Daoy (cell line): Measurements from ENCODE around the gene PDE1C. TPM values are rescaled to one million over a fixed set of nuclear protein-coding genes. Genes with fewer than 3 reads are reported as not detected.

Experiments used
- DNase-seq: peaks from one replicate; pipeline ENCODE4 v3.0.0-alpha.2; 2015; ENCODE audit warnings: low read depth
- total RNA-seq: library from RNA; depleted of rRNA; stranded (reverse); fragments of >200 nt; shearing (Covaris generic); gene quantifications from 2 replicates; pipeline ENCODE4 v1.2.3, GENCODE V29; 2014

PDE1C gene
- total RNA-seq, 1 experiment from 2014 or later, result 24.2 TPM

GRCh38 chr7:31775556-31775955, 294.7 kb downstream of the PDE1C start:
- no peak for DNase-seq

GRCh38 chr7:31772211-31772610, 298.0 kb downstream of the PDE1C start:
- DNase-seq, result no peak

GRCh38 chr7:31767686-31768358, 302.4 kb downstream of the PDE1C start:
- DNase-seq, result no peak

DNA sequence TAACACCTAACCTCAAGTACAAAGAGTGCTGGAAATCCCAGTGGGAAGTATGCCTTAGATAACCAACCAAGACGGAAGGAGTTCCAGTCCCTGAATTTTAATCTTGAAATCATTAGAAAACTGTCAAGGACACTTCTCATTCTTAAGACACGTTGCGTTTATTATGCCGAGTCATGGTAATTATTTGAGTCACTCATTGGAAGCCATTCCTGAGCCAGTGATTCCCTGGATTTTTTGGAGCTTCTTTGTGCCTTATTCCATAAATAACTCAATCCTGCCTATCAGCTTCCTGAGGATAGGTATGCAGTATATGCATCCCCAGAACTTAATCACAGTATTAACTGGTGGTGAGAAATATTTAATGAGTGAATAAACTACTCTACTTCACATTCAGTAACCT, 305.7 kb downstream of the PDE1C start:
- no peak for DNase-seq

DNA sequence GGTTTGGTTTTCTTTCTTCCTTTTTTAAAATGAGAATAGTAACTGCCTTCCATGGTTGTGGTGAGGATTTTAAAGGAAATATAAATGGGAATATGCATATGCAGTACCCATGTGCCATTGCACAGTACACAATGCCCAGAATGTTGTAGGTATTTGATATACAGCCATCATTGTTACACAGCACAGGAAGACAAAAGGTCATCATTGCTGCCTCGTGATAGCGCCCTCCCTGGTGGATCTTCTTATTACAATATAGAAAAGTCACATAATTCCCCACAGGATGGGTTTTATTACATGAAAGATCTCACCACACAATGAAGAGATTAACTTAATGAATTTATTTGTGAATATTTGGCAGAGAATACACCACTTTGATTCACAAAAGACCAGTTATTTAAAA, 306.7 kb downstream of the PDE1C start:
- no peak for DNase-seq

DNA sequence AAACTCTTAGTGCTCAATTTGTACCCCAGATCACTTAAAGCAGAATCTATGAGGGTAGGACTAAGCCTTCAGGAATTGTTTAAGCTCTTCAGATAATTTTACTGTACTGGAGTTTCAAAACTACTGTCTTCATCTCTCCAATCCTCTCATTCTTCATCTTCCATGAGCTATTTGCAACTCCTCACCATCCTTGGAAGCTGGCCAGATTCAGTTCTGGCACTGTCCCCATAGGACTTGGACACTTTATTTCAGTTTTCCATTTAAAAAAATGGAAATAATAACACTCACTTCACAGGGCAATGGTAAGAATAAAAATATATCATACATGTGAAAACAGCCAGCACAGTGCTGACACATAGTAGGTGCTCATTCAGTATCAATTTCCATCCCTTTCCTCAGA, 308.6 kb downstream of the PDE1C start:
- no peak for DNase-seq

GRCh38 chr7:31758755-31759154, 311.5 kb downstream of the PDE1C start:
- no peak for DNase-seq

GRCh38 chr7:31751726-31752125, 318.5 kb downstream of the PDE1C start:
- DNase-seq, result no peak

- no peak for DNase-seq
Observed at GRCh38 chr7:31748084-31748483, 322.1 kb downstream of the PDE1C start.

GRCh38 chr7:31747553-31747952, 322.7 kb downstream of the PDE1C start:
- DNase-seq, result peak; percentile 39

- DNase-seq, result peak; percentile 83
Observed at GRCh38 chr7:31744294-31744874, 325.8 kb downstream of the PDE1C start.

- DNase-seq, result no peak
Observed at GRCh38 chr7:31741852-31742251, 328.4 kb downstream of the PDE1C start.

- peak; percentile 80 for DNase-seq
Observed at GRCh38 chr7:31735991-31736982, 333.9 kb downstream of the PDE1C start.

- peak; percentile 43 for DNase-seq
Observed at GRCh38 chr7:31734456-31734855, 335.8 kb downstream of the PDE1C start.

GRCh38 chr7:31729195-31729804, 340.9 kb downstream of the PDE1C start:
- no peak for DNase-seq

DNA sequence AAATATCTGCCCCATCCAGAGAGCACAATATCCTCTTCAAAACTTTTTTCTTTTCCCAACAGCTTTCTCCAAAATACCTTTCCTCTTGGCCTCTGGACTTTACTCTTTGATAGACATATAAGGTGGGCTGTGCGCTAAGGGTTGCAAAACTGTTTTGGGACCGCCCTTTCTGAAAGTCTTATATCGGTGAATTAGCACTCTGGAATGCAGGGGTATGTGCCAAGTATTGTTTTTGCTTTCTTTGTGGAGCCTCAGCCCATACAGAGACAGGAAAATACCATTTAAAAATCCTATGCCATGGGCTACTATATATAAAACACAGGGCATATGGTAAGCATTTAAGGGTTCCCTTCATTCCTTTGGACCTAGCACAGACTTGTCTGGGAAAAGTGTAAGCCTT, 345.5 kb downstream of the PDE1C start:
- DNase-seq, result peak; percentile 27

- DNase-seq, result no peak
Observed at GRCh38 chr7:31720366-31720765, 349.8 kb downstream of the PDE1C start.

DNA sequence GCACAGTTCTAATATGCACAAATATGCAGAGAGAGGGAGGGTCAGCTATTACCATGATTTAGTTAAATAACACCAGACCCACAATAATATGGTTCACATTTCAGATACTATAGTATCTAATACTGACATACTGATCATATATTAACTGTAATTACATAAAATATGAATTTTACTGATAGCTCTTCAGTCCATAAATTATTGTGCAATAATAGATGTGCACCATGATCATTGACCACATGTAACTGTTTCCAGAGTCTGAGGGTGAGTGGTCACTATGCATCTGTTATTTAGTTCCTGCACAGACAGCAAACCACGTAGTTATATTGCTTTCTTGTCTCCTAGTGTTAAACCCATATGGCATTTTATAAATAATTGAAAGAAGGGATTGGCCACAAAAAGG, 353.9 kb downstream of the PDE1C start:
- no peak for DNase-seq

DNA sequence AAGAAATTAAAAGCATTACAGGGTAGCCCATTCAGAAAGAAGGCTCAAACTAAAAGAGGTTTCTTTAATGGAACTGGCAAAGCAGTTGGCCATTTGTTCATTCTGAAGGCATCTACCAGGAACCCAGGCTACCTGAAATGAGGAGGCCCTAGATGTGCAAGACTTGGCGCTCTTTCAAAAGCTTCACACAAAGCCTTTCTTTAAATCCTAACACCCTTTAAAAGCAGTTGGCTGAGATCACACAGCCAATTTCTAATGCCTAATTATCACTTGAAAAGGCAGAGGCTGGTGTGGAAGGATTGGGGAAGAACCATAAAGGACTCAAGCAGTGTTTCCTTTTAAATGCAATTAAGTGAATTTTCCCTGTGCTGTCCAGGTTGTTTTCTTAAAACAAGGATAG, 360.0 kb downstream of the PDE1C start:
- no peak for DNase-seq

GRCh38 chr7:31707089-31707488, 363.1 kb downstream of the PDE1C start:
- DNase-seq, result no peak

GRCh38 chr7:31705377-31705776, 364.8 kb downstream of the PDE1C start:
- no peak for DNase-seq

DNA sequence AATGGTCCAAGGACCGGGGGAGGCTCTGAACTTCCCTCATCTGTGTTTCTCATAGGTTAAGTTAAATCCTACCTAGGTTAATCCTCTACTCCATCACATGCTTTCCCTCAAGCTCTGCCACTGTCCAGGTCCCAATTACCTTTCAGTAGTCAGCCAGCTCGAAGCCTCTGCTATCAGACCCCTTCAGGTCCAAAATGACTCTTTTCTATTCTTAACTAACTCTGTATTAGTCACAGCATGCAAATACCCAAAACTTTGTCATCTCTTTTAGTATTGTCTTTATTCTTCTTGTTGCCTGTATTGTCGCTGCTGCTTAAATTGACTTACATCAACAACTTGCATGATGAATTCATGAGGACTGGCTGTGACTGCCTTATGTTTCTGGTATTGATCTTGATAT, 367.9 kb downstream of the PDE1C start:
- no peak for DNase-seq
